Measurements from ENCODE around the gene KCTD16.

DNA sequence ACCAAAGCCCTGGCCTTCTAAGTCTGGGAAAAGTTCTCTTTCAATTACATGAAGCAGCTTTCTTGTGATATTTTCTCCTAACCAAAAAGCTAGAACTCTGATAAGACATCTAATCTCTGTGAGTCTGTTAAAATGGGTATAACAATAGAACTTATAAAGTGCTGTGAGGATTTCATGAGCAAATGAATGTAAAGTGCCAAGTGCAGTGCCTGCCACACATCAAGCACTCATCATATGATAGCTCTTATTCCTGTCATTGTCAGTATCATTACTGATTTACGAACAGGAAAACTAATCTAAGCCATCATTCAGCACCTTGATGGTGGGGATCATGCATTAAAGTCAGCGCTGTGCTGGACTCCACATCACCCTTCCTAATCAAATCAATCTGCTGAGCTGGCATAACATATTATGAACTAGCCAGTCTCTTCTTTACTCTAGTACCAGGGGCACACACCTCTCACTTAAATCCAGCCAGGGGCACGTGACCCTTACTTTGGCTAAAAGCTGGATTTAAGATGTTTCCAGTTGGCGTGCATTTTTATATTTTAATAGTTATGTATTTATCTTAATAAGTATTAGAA is 37.5 kb upstream of the KCTD16 start:
- TF ChIP-seq, protein P1, sequence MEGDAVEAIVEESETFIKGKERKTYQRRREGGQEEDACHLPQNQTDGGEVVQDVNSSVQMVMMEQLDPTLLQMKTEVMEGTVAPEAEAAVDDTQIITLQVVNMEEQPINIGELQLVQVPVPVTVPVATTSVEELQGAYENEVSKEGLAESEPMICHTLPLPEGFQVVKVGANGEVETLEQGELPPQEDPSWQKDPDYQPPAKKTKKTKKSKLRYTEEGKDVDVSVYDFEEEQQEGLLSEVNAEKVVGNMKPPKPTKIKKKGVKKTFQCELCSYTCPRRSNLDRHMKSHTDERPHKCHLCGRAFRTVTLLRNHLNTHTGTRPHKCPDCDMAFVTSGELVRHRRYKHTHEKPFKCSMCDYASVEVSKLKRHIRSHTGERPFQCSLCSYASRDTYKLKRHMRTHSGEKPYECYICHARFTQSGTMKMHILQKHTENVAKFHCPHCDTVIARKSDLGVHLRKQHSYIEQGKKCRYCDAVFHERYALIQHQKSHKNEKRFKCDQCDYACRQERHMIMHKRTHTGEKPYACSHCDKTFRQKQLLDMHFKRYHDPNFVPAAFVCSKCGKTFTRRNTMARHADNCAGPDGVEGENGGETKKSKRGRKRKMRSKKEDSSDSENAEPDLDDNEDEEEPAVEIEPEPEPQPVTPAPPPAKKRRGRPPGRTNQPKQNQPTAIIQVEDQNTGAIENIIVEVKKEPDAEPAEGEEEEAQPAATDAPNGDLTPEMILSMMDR (IDR thresholded peaks at IDR 0.05) = no peak
- no peak for TF ChIP-seq POLR2A (IDR thresholded peaks at IDR 0.05)

Data from body of pancreas (tissue), 4 donors.